Hematopoietic multipotent progenitor cell treated with erythropoietin and hydrocortisone succinate and interleukin-3 and kit ligand, for 6 days (in vitro differentiated cells): Measurements from ENCODE around the gene MOAP1.
"Not testable (repeated sequence)": the region's sequence is repeated elsewhere in the genome, so short reads cannot be mapped to it uniquely, and the experiment has no call there.

Experiments
- DNase-seq: peaks from one replicate; pipeline ENCODE4 v3.0.0-alpha.2; 2015

The MOAP1 gene

GRCh38 chr14:93183596-93184317 is 940 bp downstream of the MOAP1 start:
- DNase-seq = no peak

DNA sequence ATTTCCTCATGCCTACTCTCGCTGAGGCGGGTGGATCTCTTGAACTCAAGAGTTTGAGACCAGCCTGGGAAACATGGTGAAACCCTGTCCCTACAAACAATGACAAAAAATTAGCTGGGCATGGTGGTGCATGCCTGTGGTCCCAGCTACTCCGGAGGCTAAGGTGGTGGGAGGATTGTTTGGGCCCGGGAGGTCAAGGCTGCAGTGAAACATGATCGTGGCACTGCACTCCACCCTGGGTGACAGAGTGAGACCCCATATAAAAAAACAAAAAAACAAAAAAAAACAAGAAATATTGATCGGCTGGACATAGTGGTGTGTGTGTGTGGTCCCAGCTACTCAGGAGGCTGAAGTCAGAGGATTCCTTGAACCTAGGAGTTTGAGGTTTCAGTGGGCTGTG is 9.2 kb downstream of the MOAP1 start:
- no peak for DNase-seq

GRCh38 chr14:93174731-93175130 is 10.0 kb downstream of the MOAP1 start:
- not testable (repeated sequence) for DNase-seq

DNA sequence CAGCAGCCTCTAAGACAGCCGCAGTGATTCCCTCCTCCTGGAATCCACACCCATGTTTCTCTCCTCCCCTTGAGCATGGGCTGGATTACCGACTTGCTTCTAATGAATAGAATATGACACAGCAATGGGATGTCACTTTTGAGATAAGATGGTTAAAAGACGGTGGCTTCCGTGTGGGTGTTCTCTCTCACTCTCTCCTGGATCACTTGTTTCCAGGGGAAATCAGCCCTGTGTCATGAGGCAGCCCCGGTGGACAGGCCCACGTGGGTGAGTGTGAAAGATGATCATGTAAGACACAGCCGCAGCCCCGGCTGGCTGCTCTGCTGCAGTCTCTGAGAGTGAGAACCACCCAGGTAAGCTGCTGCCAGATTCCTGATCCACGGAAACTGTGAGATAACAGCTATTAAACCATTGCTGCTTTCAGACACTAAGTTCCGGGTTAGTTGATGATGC is 10.7 kb downstream of the MOAP1 start:
- peak; percentile 27 for DNase-seq

DNA sequence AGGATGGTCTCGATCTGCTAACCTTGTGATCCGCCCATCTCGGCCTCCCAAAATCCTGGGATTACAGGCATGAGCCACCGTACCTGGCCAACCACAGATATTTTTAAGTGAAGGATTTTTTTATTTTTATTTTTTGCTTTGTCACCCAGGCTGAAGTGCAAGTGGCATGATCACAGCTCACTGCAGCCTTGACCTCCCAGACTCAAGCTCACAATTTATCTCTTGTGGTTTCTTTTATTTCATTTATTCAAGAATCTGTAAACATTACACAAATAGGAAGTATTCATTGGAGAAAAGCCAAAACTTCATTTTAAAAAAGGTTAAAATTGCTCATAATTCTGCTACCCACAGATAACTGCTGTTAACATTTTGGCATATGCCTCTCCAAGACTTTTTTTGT is 13.3 kb downstream of the MOAP1 start:
- peak; percentile 42 for DNase-seq

- DNase-seq = not testable (repeated sequence)
Observed at GRCh38 chr14:93170141-93170540, 14.6 kb downstream of the MOAP1 start.

GRCh38 chr14:93169619-93170018 is 15.1 kb downstream of the MOAP1 start:
- DNase-seq = not testable (repeated sequence)

DNA sequence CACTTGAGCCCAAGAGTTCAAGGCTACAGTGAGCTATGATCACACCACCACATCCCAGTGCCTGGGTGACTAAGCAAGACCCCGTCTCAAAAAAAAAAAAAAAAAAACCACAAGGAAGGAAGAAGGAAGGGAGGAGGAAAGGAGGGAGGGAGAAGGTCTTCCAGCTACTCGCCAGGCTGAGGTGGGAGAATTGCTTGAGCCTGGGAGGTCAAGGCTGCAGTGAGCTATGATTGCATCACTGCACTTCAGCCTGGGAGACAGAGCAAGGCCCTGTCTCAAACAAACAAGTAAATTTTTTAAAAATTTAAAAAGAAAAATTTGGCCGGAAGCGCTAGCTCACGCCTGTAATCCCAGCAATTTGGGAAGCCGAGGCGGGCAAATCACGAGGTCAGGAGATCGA is 16.1 kb downstream of the MOAP1 start:
- not testable (repeated sequence) for DNase-seq

DNA sequence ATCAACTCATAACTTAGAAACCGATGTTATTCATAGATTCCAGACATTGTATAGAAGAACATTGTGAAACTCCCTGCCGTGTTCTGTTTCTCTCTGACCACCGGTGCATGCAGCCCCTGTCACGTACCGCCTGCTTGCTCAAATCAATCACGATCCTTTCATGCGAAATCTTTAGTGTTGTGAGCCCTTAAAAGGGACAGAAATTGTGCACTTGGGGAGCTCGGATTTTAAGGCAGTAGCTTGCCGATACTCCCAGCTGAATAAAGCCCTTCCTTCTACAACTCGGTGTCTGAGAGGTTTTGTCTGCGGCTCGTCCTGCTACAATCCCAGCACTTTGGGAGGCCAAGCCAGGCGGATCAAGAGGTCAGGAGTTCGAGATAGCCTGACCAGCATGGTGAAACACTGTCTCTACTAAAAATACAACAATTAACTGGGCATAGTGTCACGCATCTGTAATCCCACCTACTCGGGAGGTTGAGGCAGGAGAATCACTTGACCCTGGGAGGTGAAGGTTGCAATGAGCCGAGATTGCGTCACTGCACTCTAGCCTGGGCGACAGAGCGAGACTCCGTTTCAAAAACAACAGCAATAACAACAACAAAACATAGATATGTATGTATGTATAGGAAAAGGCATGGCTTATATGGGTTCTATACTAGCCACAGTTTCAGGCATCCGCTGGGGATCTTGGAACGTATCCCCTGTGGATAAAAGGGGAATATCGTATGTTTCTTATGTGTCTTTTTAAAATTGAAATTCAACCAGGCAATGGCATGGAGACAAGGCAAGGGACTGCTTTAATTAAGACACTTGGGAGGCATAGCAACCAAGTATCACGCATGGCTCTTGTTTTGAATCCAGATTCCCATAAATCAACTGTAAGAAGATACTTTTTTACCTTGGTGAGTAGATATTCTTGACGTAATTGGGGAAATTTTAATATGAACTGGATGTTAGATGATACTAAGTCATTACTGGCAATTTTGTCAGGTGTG is 19.1 kb downstream of the MOAP1 start:
- DNase-seq = not testable (repeated sequence)

- DNase-seq = peak; percentile 87
Observed at GRCh38 chr14:93163564-93163963, 21.1 kb downstream of the MOAP1 start.

GRCh38 chr14:93161411-93161940 is 23.2 kb downstream of the MOAP1 start:
- DNase-seq = no peak

GRCh38 chr14:93160353-93160801 is 24.3 kb downstream of the MOAP1 start:
- peak; percentile 84 for DNase-seq

GRCh38 chr14:93159625-93160352 is 24.9 kb downstream of the MOAP1 start:
- not testable (repeated sequence) for DNase-seq

DNA sequence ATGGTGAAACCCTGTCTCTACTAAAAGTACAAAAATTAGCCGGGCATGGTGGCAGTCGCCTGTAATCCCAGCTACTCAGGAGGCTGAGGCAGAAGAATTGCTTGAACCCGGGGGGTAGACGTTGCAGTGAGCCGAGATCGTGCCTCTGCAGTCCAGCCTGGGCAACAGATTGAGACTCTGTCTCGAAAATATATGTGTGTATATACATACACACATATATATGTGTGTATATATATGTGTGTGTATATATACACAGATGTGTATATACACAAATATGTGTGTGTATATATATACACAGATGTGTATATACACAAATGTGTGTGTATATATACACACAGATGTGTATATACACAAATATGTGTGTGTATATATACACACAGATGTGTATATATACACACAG is 26.3 kb downstream of the MOAP1 start:
- DNase-seq = not testable (repeated sequence)

- DNase-seq = no peak
Observed at GRCh38 chr14:93156693-93157369, 27.9 kb downstream of the MOAP1 start.

DNA sequence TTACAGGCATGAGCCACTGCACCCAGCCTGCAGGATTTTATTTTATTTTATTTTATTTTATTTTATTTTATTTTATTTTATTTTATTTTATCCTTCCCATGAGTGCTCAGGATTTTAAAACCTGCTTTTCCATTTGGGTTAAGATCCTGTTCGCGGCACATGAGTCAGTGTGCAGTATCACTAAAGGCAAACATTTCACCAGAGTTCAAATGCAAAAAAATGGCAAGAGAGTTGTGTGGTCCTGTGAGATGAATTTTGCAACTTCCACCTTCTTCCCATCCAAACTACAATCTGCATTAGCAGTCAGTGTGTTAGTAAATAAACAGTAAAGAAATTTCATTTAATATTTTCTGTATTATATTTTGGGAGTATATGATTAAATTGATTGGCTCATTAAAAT is 29.0 kb downstream of the MOAP1 start:
- DNase-seq = no peak

DNA sequence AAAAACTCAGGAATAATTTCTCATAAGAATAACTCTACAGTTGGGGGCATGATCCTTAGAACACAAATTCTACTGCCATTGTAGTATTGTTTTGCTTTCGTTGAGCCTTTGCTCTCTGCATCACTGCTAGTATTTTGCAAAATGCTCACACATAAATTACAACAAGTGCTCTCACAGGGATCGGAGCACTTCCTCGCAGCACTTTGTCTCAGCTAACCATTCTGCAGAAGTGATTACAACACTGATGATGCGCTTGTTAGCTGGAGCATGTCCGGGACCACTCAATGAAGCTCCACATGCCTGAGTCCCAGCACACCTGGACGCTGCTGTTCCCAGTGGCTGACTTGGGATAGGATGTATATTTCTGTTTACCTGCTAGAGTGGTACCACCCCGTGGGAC is 31.6 kb downstream of the MOAP1 start:
- DNase-seq = no peak

DNA sequence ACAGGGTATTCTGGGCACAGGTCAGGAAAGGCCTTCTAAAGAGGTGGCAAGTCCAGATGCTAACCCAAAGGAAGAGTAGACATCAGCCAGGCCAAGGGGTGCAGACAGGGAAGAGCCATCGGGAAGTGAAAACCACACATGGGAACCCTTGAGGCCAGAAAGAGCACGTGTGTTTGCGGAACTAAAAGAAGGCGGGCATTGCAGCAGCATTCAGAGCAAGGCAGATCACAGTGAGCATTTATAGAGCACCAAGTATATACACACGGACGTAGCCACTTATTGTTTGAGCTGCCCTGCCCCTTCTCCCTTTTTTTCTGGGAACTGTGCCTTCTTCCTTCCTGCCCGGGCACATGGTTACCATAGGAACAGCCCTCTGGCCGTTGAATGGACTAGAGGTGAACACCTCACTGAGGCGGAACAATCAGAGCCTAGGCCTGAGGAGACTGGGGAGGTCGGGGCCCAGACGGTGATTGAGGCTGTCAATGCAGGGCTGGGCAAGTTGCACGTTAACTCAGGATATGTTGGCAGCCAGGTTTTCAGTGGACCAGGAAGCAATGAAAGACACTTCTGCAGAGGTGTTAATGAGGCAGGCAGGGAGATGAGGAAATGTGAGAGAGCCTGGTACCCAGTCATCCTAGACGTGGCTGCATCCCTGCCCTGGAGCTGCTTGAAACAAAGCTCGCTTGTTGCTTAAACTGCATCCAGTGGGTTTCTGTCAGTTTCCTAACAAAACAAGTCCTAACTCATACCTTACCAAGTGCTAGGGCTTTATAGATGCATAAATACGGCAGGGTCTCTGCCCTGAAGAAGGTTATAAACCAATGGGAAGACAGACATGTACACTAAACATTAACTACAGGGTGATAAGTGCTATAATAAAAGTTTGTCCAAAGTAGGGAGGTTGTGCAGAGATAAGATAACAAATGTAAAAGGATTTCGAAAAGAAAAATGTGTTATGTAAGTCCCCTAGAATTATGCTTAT is 34.2 kb downstream of the MOAP1 start:
- peak; percentile 37 for DNase-seq

DNA sequence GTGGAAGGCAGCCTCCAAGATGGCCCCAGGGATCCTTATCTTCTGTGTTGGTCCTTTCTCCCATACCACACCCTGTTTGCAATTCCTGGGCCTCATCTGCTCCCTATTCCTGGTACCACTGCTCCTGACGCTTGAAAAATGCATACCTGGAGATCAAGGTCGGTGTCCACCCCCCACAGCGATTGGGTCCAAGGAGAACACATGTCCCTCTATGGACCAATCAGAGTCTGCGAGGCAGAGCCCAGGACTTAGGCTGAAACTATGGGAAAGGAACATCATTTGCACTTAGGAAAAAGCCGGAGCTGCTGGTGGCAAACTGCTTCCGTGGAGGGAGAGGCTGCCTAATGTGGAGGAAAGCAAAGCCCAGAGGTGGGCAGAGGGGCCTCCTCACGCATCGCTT is 35.7 kb downstream of the MOAP1 start:
- DNase-seq = no peak

- DNase-seq = no peak
Observed at GRCh38 chr14:93146119-93146518, 38.6 kb downstream of the MOAP1 start.
